IPS-18a (cell line): Measurements from ENCODE around the gene CBLC.

Experiments used
- H3K27ac ChIP-seq: one replicate; pipeline ENCODE4 v1.5.1; 2013; ENCODE audit warnings: low read length
- H3K27me3 ChIP-seq: one replicate; pipeline ENCODE4 v1.6.1; 2013; ENCODE audit warnings: mild to moderate bottlenecking, low read length; ENCODE audit not compliant: control insufficient read depth, insufficient read depth
- H3K36me3 ChIP-seq: one replicate; pipeline ENCODE4 v1.6.1; 2013; ENCODE audit warnings: low read depth, low read length; ENCODE audit not compliant: control insufficient read depth
- H3K4me1 ChIP-seq: one replicate; pipeline ENCODE4 v1.6.1; 2013; ENCODE audit warnings: low read depth, low read length; ENCODE audit not compliant: control insufficient read depth
- H3K4me3 ChIP-seq: one replicate; pipeline ENCODE4 v1.5.1; 2013; ENCODE audit warnings: low read length
- H3K9ac ChIP-seq: one replicate; pipeline ENCODE4 v1.6.1; 2013; ENCODE audit warnings: mild to moderate bottlenecking, low read length, moderate library complexity
- H3K9me3 ChIP-seq: one replicate; pipeline ENCODE4 v1.6.1; 2013; ENCODE audit warnings: low read depth, low read length; ENCODE audit not compliant: control insufficient read depth

The CBLC gene

GRCh38 chr19:44792281-44792680 lies 14.6 kb downstream of the CBLC start:
- no peak overlapping the region for H3K4me3 ChIP-seq
- no peak overlapping the region for H3K27ac ChIP-seq
- no peaks in the 10 kb centered on the region for H3K9me3 ChIP-seq
- H3K4me1 ChIP-seq, result peaks cover 8% of the 10 kb centered on the region
- H3K36me3 ChIP-seq, result peaks cover 10% of the 10 kb centered on the region
- no peak overlapping the region for H3K9ac ChIP-seq
- H3K27me3 ChIP-seq, result no peaks in the 10 kb centered on the region

- H3K36me3 ChIP-seq, result peaks cover 10% of the 10 kb centered on the region
- no peaks in the 10 kb centered on the region for H3K27me3 ChIP-seq
- H3K27ac ChIP-seq, result no peak overlapping the region
- H3K9ac ChIP-seq, result no peak overlapping the region
- no peak overlapping the region for H3K4me3 ChIP-seq
- H3K9me3 ChIP-seq, result no peaks in the 10 kb centered on the region
- H3K4me1 ChIP-seq, result peaks cover 8% of the 10 kb centered on the region
Measured at GRCh38 chr19:44794610-44795009, 16.9 kb downstream of the CBLC start.

- Histone ChIP-seq H3K4me3 (no peak overlapping the region), H3K4me1 (peaks cover 13% of the 10 kb centered on the region), H3K27ac (no peak overlapping the region), H3K9ac (no peak overlapping the region), H3K9me3 (no peaks in the 10 kb centered on the region), H3K36me3 (peaks cover 10% of the 10 kb centered on the region), H3K27me3 (no peaks in the 10 kb centered on the region)
Measured at GRCh38 chr19:44795398-44795987, 17.8 kb downstream of the CBLC start.

- Histone ChIP-seq H3K4me3 (no peak overlapping the region), H3K9me3 (no peaks in the 10 kb centered on the region), H3K27ac (no peak overlapping the region), H3K27me3 (no peaks in the 10 kb centered on the region), H3K9ac (no peak overlapping the region), H3K4me1 (peaks cover 13% of the 10 kb centered on the region), H3K36me3 (peaks cover 10% of the 10 kb centered on the region)
Measured at GRCh38 chr19:44796701-44797115, 19.0 kb downstream of the CBLC start.

GRCh38 chr19:44799627-44800346 lies 22.1 kb downstream of the CBLC start:
- Histone ChIP-seq H3K9ac (no peak overlapping the region), H3K36me3 (no peaks in the 10 kb centered on the region), H3K9me3 (no peaks in the 10 kb centered on the region), H3K27me3 (peaks cover 23% of the 10 kb centered on the region), H3K4me3 (no peak overlapping the region), H3K27ac (no peak overlapping the region), H3K4me1 (peaks cover 13% of the 10 kb centered on the region)

- no peaks in the 10 kb centered on the region for H3K36me3 ChIP-seq
- H3K4me1 ChIP-seq, result peaks cover 13% of the 10 kb centered on the region
- no peak overlapping the region for H3K27ac ChIP-seq
- no peaks in the 10 kb centered on the region for H3K9me3 ChIP-seq
- peaks cover 29% of the 10 kb centered on the region for H3K27me3 ChIP-seq
- no peak overlapping the region for H3K4me3 ChIP-seq
- H3K9ac ChIP-seq, result no peak overlapping the region
Measured at GRCh38 chr19:44800461-44800860, 22.8 kb downstream of the CBLC start.

- Histone ChIP-seq H3K36me3 (no peaks in the 10 kb centered on the region), H3K9me3 (no peaks in the 10 kb centered on the region), H3K27me3 (peaks cover 29% of the 10 kb centered on the region), H3K9ac (no peak overlapping the region), H3K4me3 (no peak overlapping the region), H3K27ac (no peak overlapping the region), H3K4me1 (peaks cover 14% of the 10 kb centered on the region)
Measured at GRCh38 chr19:44803442-44804428, 26.0 kb downstream of the CBLC start.

GRCh38 chr19:44806291-44806690 lies 28.6 kb downstream of the CBLC start:
- no peak overlapping the region for H3K9ac ChIP-seq
- peaks cover 36% of the 10 kb centered on the region for H3K27me3 ChIP-seq
- H3K27ac ChIP-seq, result no peak overlapping the region

GRCh38 chr19:44807162-44807561 lies 29.5 kb downstream of the CBLC start:
- Histone ChIP-seq H3K4me1 (peaks cover 22% of the 10 kb centered on the region), H3K36me3 (no peaks in the 10 kb centered on the region), H3K4me3 (no peak overlapping the region), H3K9me3 (no peaks in the 10 kb centered on the region), H3K27me3 (peaks cover 43% of the 10 kb centered on the region), H3K9ac (no peak overlapping the region), H3K27ac (no peak overlapping the region)

More at GRCh38 chr19:44806291-44806690, 28.6 kb downstream of the CBLC start:
- H3K4me3 ChIP-seq, result no peak overlapping the region
- H3K4me1 ChIP-seq, result peaks cover 22% of the 10 kb centered on the region
- H3K36me3 ChIP-seq, result no peaks in the 10 kb centered on the region
- no peaks in the 10 kb centered on the region for H3K9me3 ChIP-seq

- Histone ChIP-seq H3K36me3 (no peaks in the 10 kb centered on the region), H3K9me3 (no peaks in the 10 kb centered on the region), H3K27ac (no peak overlapping the region), H3K9ac (no peak overlapping the region), H3K4me3 (peak overlapping the region; percentile 76), H3K4me1 (peaks cover 22% of the 10 kb centered on the region), H3K27me3 (peaks cover 38% of the 10 kb centered on the region)
Measured at GRCh38 chr19:44807652-44808462, 30.2 kb downstream of the CBLC start.
